ENCODE data around the gene FARSA. TPM values are rescaled to one million over a fixed set of nuclear protein-coding genes. Genes with fewer than 3 reads are reported as not detected.

Gene FARSA
- total and polyA plus RNA-seq, 2 experiments from 2014 or later = 81.9 to 133 TPM

DNA sequence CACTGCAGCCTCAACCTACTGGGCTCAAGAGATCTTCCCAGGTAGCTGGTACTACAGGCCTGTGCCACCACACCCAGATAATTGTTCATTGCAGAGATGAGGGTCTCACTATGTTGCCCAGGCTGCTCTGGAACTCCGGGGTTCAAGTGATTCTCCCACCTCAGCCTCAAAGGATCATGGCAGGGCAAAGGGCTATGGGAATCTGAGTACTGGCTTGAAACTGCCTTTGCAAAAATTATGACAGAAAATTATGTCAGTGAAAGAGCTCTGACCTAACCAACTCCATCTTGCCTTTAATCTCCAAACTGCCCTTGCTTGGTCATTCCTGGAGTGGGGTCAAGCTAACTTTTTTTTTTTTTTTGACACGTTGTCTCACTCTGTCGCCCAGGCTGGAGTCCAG is 50.9 kb downstream of the FARSA start:
- Histone ChIP-seq H3K36me3 (no peaks in the 10 kb centered on the region), H3K27me3 (no peaks in the 10 kb centered on the region), H3K4me3 (no peak overlapping the region), H3K27ac (no peak overlapping the region), H3K4me1 (ENCODE audit: low read depth) (no peaks in the 10 kb centered on the region), H3K9me3 (ENCODE audit: low read depth) (no peaks in the 10 kb centered on the region)
- DNase-seq (ENCODE audit: low read depth in 1 of 2, low spot score in 1 of 2) = no peak
- TF ChIP-seq, protein P1, sequence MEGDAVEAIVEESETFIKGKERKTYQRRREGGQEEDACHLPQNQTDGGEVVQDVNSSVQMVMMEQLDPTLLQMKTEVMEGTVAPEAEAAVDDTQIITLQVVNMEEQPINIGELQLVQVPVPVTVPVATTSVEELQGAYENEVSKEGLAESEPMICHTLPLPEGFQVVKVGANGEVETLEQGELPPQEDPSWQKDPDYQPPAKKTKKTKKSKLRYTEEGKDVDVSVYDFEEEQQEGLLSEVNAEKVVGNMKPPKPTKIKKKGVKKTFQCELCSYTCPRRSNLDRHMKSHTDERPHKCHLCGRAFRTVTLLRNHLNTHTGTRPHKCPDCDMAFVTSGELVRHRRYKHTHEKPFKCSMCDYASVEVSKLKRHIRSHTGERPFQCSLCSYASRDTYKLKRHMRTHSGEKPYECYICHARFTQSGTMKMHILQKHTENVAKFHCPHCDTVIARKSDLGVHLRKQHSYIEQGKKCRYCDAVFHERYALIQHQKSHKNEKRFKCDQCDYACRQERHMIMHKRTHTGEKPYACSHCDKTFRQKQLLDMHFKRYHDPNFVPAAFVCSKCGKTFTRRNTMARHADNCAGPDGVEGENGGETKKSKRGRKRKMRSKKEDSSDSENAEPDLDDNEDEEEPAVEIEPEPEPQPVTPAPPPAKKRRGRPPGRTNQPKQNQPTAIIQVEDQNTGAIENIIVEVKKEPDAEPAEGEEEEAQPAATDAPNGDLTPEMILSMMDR (IDR thresholded peaks at IDR 0.05; ENCODE audit: low read depth, low read length) = no peak

DNA sequence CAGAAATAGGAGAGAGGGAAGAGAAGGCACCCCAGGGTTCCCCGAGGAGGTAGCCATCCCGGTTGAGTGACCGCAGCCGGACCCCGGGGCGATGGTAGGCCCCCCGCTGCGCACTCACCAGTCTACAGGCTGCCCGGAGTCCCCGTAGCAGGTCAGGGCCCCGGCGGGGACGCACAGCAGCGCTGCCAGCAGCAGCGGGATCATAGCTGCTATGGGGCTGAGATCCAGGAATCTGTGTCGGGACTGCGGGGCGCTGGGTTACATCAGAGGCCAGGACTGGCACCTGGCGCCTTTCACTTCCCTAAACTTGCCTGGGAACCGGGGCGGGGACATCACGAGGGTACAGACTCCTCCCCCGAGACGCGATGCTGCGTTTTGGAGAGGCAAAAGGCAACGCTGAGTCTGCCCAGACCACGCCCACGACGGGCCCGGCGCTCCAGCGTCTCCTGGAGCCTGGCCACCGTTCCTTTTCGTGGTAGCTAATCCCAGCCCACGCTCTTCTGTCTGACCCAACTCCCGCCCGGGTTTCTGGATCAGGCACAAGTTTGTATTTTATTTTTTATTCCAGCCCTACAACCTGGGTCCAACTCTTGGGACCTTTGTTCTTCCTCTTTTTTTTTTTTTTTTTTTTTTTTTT is 52.2 kb downstream of the FARSA start, which contains the start of gene DNASE2:
DNASE2 (minus strand) TSS at position 278 of the 637 bp plus-strand sequence; CDS start at position 204, 74 bp downstream.
- TF ChIP-seq, protein P1 (IDR thresholded peaks at IDR 0.05; ENCODE audit: low read depth, low read length) = no peak
- Histone ChIP-seq H3K27ac (peak within 1 kb of the TSS; percentile 81), H3K27me3 (no peaks in the 10 kb centered on the region), H3K4me1 (ENCODE audit: low read depth) (no peaks in the 10 kb centered on the region), H3K9me3 (ENCODE audit: low read depth) (no peaks in the 10 kb centered on the region), H3K36me3 (no peaks in the 10 kb centered on the region), H3K4me3 (peak within 1 kb of the TSS; percentile 47)
- peak; percentile 94 to 96 for DNase-seq (ENCODE audit: low read depth in 1 of 2, low spot score in 1 of 2)

DNA sequence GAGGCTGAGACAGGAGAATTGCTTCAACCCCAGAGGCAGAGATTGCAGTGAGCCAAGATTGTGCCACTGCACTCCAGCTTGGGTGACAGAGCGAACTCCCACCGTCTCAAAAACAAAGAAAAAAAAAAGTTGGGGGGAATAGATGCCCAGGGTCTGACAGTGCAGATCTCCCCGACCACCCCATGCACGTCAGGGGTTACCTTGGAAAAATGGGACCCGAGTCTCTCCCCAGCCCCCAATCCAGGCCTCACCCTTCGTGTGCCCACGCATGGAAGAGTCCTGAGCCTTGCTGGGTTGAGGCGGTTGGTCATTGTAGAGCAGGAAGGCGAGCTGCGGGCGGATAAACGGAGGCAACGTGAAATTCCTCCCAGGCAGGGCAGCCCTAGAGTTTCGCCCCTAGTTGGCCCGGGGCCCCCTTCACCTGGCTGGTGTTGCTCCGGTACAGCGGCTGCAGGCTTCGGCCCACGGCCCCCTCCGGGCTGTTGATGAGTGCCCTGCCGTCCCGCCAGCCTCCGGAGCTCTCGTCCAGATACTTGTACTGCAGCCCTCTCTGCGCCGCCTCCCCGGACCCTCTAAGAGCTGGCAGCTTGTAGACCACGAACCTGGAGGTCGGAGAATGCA is 52.9 kb downstream of the FARSA start:
- Histone ChIP-seq H3K4me3 (peak overlapping the region; percentile 47), H3K27ac (peak overlapping the region; percentile 81), H3K4me1 (ENCODE audit: low read depth) (no peaks in the 10 kb centered on the region), H3K27me3 (no peaks in the 10 kb centered on the region), H3K36me3 (no peaks in the 10 kb centered on the region), H3K9me3 (ENCODE audit: low read depth) (no peaks in the 10 kb centered on the region)
- TF ChIP-seq, protein P1 (IDR thresholded peaks at IDR 0.05; ENCODE audit: low read depth, low read length) = no peak
- DNase-seq (ENCODE audit: low read depth in 1 of 2, low spot score in 1 of 2) = peak; percentile 41 to 61

DNA sequence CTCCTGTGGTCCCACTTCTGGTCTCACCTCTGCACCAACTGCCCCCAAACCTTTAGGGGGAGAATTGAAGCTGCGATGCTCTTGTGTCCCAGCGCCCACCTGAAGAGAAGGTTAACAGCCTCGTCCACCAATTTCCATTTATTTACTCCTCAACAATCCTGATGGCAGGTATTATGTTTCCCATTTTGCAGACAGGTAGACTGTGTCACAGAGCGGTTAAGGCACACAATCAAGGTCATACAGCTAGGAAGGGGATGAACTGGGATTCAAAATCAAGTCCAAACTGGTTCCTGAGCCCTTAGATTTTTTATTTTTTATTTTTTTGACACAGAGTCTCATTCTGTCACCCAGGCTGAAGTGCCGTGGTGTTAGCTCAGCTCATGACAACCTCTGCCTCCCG is 58.4 kb downstream of the FARSA start:
- Histone ChIP-seq H3K27me3 (no peaks in the 10 kb centered on the region), H3K36me3 (no peaks in the 10 kb centered on the region), H3K4me1 (ENCODE audit: low read depth) (no peaks in the 10 kb centered on the region), H3K27ac (no peak overlapping the region), H3K9me3 (ENCODE audit: low read depth) (no peaks in the 10 kb centered on the region), H3K4me3 (no peak overlapping the region)
- TF ChIP-seq, protein P1 (IDR thresholded peaks at IDR 0.05; ENCODE audit: low read depth, low read length) = no peak
- no peak for DNase-seq (ENCODE audit: low read depth in 1 of 2, low spot score in 1 of 2)

DNA sequence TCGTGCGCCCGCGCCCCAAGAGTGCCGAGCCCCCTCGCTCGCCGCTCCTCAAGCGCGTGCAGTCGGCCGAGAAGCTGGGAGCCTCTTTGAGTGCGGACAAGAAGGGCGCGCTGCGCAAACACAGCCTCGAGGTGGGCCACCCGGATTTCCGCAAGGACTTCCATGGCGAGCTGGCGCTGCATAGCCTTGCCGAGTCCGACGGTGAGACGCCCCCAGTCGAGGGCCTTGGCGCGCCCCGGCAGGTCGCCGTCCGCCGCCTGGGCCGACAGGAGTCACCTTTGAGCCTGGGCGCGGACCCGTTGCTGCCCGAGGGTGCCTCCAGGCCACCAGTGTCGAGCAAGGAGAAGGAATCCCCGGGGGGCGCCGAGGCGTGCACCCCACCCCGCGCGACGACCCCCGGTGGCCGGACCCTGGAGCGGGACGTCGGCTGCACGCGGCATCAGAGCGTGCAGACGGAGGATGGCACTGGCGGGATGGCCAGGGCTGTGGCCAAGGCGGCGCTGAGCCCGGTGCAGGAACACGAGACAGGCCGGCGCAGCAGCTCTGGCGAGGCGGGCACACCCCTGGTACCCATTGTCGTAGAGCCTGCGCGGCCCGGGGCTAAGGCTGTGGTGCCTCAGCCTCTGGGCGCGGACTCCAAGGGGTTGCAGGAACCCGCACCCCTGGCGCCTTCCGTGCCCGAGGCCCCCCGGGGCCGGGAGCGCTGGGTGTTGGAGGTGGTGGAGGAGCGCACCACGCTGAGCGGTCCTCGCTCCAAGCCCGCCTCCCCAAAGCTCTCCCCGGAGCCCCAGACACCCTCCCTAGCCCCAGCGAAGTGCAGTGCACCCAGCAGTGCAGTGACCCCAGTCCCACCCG is 59.4 kb downstream of the FARSA start:
- no peak overlapping the region for H3K4me3 ChIP-seq
- no peaks in the 10 kb centered on the region for H3K36me3 ChIP-seq
- no peak for DNase-seq (ENCODE audit: low read depth in 1 of 2, low spot score in 1 of 2)
- no peaks in the 10 kb centered on the region for H3K9me3 ChIP-seq (ENCODE audit: low read depth)
- no peaks in the 10 kb centered on the region for H3K4me1 ChIP-seq (ENCODE audit: low read depth)
- H3K27me3 ChIP-seq = no peaks in the 10 kb centered on the region
- TF ChIP-seq, protein P1 (IDR thresholded peaks at IDR 0.05; ENCODE audit: low read depth, low read length) = no peak
- H3K27ac ChIP-seq = no peak overlapping the region

Data from cardiac muscle cell (in vitro differentiated cells and primary cell).